Mononuclear cell (primary cell): Measurements from ENCODE around the gene CD36. TPM values are rescaled to one million over a fixed set of nuclear protein-coding genes. Genes with fewer than 3 reads are reported as not detected.

Source experiments
- H3K27me3 ChIP-seq: 2 replicates; pipeline ENCODE4 v1.6.0; 2011; ENCODE audit warnings: low read length, control low read depth; ENCODE audit not compliant: insufficient read depth
- H3K4me1 ChIP-seq: 2 replicates; pipeline ENCODE4 v1.5.1; 2011; ENCODE audit warnings: mild to moderate bottlenecking, low read length, control low read depth; ENCODE audit not compliant: insufficient read depth
- H3K4me3 ChIP-seq: 2 replicates; pipeline ENCODE4 v1.5.1; 2011; ENCODE audit warnings: mild to moderate bottlenecking, low read length, moderate library complexity
- H3K9me3 ChIP-seq: 2 replicates; pipeline ENCODE4 v1.5.1; 2011; ENCODE audit warnings: low read depth, mild to moderate bottlenecking, control low read depth, low read length
- total RNA-seq: library from RNA; depleted of rRNA; stranded (reverse); fragments of >200 nt; gene quantifications from one replicate; pipeline ENCODE4 v1.2.3, GENCODE V29; 2012

Gene CD36
- total RNA-seq, 1 donor, result 364 TPM

DNA sequence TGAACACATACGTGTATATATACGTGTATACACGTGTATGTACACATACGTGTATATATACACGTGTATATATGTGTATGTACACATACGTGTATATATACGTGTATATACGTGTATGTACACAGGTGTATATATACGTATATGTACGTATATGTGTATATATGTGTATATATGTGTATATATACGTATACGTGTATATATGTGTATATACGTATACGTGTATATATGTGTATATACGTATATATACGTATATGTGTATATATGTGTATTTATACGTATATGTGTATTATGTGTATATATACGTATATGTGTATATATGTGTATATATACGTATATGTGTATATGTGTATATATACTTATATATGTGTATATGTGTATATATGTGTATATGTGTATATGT is 44.3 kb downstream of the CD36 start:
- Histone ChIP-seq H3K4me1 (peaks cover 16% of the 10 kb centered on the region), H3K9me3 (no peaks in the 10 kb centered on the region), H3K27me3 (no peaks in the 10 kb centered on the region), H3K4me3 (no peak overlapping the region)

DNA sequence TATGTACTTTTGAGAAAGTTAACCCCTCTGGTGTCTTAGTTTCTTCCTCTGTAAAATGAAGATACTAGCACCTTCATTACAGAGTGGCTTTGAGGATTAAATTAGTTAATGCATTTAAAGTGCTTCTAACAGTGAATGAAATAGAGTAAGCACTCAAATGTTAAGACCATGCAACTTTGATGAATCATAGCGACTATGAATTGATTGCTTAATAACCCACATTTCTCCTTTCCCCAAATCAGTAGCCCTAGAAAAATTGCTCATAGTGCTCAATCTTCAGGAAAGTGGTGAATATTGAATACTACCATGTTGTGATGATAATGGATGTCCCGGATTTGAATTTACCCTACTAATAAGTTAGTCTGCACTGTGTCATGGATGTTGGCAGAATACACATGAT is 48.1 kb downstream of the CD36 start:
- Histone ChIP-seq H3K9me3 (no peaks in the 10 kb centered on the region), H3K27me3 (no peaks in the 10 kb centered on the region), H3K4me1 (peaks cover 5% of the 10 kb centered on the region), H3K4me3 (no peak overlapping the region)

DNA sequence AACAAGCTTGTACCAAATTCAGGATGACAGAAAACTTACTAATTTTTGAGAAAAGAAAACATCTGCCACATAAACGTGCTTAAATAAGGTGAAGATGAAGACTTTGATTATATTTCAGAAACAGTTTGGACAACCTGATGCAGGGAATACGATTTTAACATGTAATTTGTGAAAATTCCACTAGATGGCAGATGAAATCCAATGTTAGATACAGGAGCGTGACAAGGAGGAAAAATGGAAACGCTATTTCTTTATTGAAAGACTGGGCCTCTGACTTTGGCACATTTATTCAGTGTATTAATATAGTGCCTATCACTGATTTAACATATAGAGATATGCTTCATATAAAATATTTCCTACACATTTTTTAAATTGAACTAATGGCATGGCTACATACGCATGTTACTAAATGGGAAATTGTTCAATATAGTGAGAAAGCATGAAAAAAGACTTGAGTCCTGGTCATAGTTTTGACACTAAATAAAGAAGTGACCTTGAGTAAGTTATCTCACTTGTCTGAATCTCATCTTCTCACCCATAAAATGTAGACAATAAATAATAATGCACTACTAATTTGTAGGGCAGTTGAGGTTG is 60.7 kb downstream of the CD36 start:
- H3K27me3 ChIP-seq, result no peaks in the 10 kb centered on the region
- no peak overlapping the region for H3K4me3 ChIP-seq
- no peaks in the 10 kb centered on the region for H3K9me3 ChIP-seq
- peaks cover 11% of the 10 kb centered on the region for H3K4me1 ChIP-seq

DNA sequence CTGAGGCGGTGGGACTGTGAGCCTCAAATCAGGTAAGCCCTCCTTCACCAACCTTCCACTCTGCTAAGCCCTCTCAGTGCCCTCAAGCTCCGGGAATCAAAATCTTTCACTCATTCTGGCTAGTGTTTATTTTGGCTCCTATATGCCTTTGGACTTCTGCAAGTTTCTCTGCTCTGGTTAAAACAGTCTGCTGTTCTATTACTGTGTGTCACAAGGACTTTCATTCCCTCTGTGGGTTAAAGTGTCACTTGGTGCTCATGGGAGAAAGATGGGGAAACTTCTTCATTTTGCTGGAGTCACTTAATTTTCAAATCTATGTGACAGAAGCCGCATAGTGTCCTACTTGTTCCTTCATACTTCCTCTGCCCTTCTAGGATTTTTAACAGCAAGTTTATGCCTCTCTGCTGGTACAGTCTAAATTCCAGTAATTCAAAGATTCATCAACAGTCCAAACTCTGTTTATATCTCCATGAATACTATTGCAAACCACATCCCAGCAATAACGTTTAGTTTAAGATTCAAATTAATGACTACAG is 61.3 kb downstream of the CD36 start:
- Histone ChIP-seq H3K4me1 (peaks cover 11% of the 10 kb centered on the region), H3K4me3 (no peak overlapping the region), H3K9me3 (no peaks in the 10 kb centered on the region), H3K27me3 (no peaks in the 10 kb centered on the region)

DNA sequence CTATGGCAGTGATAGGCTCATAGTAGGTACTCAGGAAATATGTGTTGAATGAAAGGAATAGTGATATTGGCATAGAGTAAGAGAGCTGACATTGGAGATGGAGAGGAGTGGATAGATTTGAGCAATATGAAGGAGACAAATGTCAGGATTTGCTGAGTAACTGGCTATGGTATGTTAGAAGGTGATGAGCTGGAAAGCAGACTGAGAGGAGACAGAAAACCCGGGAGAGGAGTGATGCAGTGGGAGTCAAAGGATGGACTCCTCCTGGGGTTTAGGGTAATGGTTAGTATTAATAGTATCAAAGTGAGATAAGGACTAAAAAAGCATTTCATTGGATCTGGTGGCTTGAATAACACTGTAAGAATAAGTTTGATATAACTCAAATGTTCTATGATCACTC is 64.8 kb downstream of the CD36 start:
- H3K9me3 ChIP-seq, result no peaks in the 10 kb centered on the region
- H3K4me3 ChIP-seq, result no peak overlapping the region
- H3K4me1 ChIP-seq, result peaks cover 23% of the 10 kb centered on the region
- H3K27me3 ChIP-seq, result no peaks in the 10 kb centered on the region

DNA sequence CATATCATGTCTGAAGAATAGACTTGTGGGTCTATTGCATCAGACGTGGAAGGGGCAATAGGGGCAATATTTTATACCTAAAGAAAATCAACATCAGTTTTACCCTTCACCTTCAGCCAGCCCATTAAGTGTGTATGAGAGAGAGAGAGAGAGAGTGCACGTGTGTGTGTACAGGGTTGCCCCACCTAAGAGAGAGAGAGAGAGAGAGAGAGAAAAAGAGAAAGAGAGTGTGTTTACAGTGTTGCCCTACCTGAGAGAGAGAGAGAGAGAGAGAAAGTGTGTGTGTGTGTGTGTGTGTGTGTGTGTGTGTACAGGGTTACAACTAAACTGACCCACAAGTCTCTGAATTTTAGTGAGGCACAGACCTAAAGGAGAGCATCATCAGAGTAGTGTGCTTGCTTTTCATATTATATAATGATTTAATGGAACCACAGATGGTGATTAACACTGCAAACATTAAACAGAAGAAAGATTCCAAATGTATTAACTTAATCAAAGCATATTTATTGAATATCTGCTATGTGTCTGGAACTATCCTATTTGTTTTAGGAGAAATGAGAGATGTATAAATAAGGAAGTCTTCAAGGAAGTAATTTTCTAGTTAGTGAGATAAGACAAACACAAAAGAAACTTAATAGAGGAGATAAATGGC is 66.8 kb downstream of the CD36 start:
- H3K4me1 ChIP-seq, result peaks cover 29% of the 10 kb centered on the region
- H3K4me3 ChIP-seq, result no peak overlapping the region

DNA sequence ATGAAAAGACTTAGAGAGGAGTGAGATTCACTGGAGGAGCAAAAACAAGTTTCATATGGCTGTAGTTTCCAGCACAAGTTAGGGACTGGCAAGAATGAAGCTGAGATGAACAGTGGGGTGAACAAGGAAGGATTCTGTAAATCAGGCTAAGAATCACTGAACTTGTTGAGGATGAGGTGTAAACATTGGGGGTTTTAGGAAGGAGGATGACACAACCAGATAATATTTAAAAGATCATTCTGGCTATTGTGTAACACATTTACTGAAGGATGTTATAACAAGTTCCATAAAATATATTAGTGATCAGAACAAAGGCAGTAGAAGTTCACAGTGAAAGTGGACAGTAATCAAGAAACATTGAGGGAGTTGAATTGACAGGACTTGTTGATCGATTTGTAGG is 68.9 kb downstream of the CD36 start:
- H3K4me3 ChIP-seq, result no peak overlapping the region
- H3K4me1 ChIP-seq, result peaks cover 32% of the 10 kb centered on the region
- H3K27me3 ChIP-seq, result no peaks in the 10 kb centered on the region
- H3K9me3 ChIP-seq, result no peaks in the 10 kb centered on the region

More for the DNA sequence above, 66.8 kb downstream of the CD36 start:
- H3K9me3 ChIP-seq, result no peaks in the 10 kb centered on the region
- no peaks in the 10 kb centered on the region for H3K27me3 ChIP-seq

DNA sequence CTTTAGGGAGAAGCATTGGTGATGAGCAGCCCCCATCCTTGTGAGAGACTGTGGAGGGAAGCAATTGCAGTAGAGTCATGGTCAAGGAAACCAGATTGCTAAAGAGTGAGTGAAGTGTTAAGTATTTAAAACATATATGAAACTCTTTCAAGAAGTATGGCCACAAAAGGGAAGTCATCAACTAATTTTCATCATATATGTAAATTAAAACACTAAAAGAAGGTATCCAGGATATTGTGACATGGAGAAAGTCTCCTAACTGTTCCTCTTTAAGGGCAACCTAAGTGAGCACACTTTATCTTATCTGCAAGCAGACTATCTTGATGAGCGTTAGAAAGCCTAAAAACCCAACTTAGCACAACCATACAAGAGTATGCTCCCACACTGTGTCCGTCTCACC is 69.7 kb downstream of the CD36 start:
- H3K4me3 ChIP-seq, result no peak overlapping the region
- peaks cover 32% of the 10 kb centered on the region for H3K4me1 ChIP-seq
- no peaks in the 10 kb centered on the region for H3K9me3 ChIP-seq
- no peaks in the 10 kb centered on the region for H3K27me3 ChIP-seq

DNA sequence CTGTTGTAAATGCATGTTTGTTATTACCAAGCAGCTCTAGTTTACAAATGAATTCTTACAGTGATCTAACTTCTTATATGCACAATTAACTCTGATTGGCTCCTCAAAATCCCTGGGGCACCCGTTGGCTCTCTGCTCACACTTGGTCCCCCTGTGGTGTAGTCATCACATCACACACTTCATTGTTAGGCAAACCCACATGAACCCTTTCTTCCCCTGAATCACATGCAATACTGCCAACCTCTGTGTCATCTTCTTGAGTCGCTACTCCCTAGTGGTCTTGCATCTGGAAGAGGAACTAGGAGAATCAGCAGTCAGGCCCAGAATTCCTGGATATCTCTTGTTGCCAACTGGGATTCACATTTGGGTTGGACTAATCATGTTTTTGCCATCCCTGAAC is 73.1 kb downstream of the CD36 start:
- no peak overlapping the region for H3K4me3 ChIP-seq
- H3K4me1 ChIP-seq, result peaks cover 32% of the 10 kb centered on the region
- H3K9me3 ChIP-seq, result no peaks in the 10 kb centered on the region
- H3K27me3 ChIP-seq, result no peaks in the 10 kb centered on the region

DNA sequence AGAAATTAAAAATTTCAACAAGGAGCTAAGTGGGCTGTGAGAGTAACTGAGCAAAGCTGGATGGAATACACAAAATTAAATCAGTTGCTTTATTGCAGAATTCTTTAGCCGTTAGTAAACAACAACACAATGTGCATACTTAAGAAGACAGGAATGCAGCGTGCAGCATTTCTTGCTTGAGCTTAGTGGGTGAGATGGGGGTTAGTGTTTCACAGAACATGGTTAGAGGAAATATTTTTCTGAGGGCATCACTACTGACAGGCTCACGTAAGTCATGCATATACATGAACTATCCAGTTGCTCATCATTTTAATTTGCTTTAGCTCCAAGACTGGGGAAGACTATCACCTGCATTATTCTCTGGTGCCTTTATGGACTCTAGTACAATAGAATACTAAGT is 80.8 kb downstream of the CD36 start:
- H3K4me1 ChIP-seq, result peaks cover 17% of the 10 kb centered on the region
- no peaks in the 10 kb centered on the region for H3K9me3 ChIP-seq
- H3K27me3 ChIP-seq, result no peaks in the 10 kb centered on the region
- H3K4me3 ChIP-seq, result no peak overlapping the region

DNA sequence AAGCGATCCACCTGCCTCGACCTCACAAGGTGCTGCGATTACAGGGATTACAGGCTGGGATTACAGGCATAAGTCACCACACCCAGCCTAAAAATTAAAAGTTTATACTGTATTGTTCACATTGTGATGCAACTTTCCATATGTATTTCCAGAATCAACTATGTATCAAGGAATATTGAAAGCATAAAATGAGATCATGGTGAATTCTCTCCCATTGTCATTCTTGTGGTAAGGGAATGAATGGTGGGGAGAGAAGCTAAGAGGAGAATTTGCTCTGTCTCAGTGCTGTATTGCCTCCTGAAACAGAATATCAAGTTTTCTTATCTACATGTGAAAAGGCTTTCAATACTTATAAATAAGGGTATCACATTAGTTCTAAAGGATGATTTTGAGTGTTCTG is 81.7 kb downstream of the CD36 start:
- H3K27me3 ChIP-seq, result no peaks in the 10 kb centered on the region
- H3K9me3 ChIP-seq, result no peaks in the 10 kb centered on the region

DNA sequence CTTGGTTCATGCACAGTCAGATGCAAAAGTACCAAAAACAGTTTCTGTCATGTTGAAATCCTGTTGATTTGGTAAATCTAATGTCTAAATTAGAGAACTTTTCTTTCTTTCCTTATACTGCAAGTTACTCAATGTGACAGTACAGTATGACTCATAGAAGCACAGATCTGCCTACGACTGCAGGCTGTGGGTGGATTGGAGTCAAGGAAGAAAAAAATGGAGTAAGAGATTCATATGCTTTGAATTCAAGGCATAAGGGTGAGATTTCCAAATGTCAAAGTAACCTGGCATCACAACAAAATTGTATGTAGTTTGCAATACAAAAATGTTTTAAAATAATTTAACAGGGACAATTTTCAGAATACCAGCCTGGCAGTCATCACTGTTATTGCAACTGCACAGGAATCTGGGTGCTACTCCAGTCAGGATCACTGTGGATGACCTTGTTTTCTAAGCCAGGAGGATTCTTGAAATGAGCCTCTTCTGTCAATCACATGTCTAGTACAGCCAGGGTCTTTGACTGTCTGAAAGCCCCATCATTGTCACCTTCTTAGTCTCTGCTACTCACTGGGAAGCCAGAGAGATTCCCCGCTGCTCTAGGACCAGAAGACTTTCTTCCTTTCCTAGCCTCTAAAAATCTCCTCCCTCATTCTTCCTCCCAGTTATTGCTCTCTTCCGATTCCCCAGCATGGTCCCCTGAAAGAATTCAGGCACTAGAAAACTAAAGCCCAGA is 83.6 kb downstream of the CD36 start:
- no peaks in the 10 kb centered on the region for H3K27me3 ChIP-seq

More for the DNA sequence above, 81.7 kb downstream of the CD36 start:
- Histone ChIP-seq H3K4me1 (peaks cover 17% of the 10 kb centered on the region), H3K4me3 (no peak overlapping the region)

DNA sequence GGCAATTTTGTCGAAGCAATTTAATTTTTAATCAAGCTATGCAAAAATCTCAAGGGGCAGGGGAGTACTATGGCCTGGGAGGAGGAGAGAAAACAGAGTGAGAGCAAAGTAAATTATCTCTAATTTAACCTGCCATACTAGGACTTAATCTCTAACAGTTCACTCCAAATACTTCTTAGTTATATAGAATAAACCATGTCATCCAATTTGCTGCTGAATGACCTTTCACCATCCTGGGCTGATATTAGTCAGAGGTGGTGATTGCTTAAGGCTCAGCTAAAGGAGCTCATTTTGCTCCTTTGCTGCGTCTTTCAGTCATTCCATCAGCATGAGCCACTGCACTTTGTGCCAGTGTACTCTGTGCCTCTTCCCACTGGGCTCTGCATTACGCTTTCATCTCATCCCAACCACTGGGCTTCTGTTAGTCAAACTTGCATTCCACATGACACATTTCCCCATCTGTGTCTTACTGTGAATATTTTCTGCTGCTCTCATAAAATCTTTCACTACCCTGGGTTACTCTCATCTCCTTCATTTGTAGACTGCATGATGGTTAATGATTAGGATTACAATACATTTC is 84.3 kb downstream of the CD36 start:
- H3K9me3 ChIP-seq, result no peaks in the 10 kb centered on the region
- no peak overlapping the region for H3K4me3 ChIP-seq
- H3K4me1 ChIP-seq, result peaks cover 17% of the 10 kb centered on the region
- no peaks in the 10 kb centered on the region for H3K27me3 ChIP-seq

More for the DNA sequence above, 83.6 kb downstream of the CD36 start:
- H3K4me1 ChIP-seq, result peaks cover 17% of the 10 kb centered on the region
- no peak overlapping the region for H3K4me3 ChIP-seq
- no peaks in the 10 kb centered on the region for H3K9me3 ChIP-seq

DNA sequence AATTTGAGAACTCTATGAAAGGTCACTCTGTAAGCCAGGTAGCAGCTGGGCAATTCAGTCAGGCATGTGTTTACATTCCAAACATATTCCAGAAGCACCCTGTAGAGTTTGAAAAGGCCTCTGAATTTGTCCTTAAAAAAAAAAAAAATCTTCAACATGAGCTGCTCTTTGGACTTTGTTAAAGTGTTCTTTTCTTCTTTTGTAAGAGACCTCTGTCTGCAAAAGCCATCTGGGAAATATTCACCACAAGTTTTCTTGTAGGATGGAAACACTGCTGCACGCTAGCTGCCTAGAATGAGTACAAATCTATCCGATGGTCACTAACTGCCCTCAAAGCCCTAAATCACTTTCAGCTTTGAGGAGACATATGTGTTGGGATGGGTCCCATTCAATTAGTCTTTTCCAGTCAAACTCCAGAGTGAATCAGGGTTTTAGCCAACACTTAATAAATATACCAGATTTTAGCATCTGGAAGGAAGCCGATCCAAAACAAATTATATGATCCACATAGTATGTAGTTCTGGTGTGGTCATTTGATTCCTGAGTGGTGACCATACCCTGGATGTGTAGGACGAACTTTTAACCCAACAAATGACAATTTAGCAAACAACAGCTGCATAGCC is 85.9 kb downstream of the CD36 start:
- Histone ChIP-seq H3K27me3 (no peaks in the 10 kb centered on the region), H3K9me3 (no peaks in the 10 kb centered on the region), H3K4me3 (no peak overlapping the region), H3K4me1 (peaks cover 17% of the 10 kb centered on the region)

DNA sequence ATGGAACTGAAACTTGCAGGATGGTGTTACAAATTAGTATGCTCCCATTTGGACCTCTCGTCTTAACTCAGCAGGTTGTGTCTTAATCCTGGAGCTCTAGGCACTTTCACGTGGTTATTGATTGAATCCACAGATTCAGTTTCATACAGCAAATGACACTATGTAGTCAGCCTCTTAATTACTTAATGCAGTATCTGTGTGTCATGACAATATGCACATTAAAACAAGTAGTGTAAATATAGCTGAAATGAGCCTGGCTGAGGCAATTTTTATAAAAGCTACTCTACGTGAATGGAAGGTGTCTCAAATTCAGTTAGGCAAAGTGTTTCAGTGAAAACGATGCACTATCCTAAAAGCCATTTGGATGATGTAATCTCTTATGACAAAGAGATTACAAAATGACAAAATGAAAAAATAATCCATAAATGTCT is 86.8 kb downstream of the CD36 start:
- Histone ChIP-seq H3K27me3 (no peaks in the 10 kb centered on the region), H3K4me1 (peaks cover 17% of the 10 kb centered on the region), H3K4me3 (no peak overlapping the region), H3K9me3 (no peaks in the 10 kb centered on the region)
